Left cardiac atrium (tissue), 4 donors: ENCODE data around the gene ZNF423. TPM values are rescaled to one million over a fixed set of nuclear protein-coding genes. Genes with fewer than 3 reads are reported as not detected.
A peak's percentile ranks its signal among the peaks of the same experiment; 100 is the strongest.

Experiments
- ATAC-seq, 2 donors: fragments of 200-7000 bp; cut with Tn5 transposase; one replicate each; pipeline ENCODE4 v1.9.1; 2020; ENCODE audit warnings: mild to moderate bottlenecking in 2 of 2, moderate library complexity in 2 of 2
- DNase-seq: peaks from one replicate; pipeline ENCODE4 v3.0.0-alpha.2; 2020
- intact Hi-C, 2 donors: fragments of 100-400 bp; cut with DNase I; formaldehyde crosslinking; loops; one replicate each; pipeline versions ENCODE4 v1.14.1 to v1.15.1; 2022 to 2023
- total RNA-seq, 2 donors: library from RNA; stranded (reverse); fragmentation: NEBNext Ultra II Directional; extraction: Animal tissue kit (Norgen Biotek cat#: 25700); gene quantifications; one replicate each; pipeline ENCODE4 v1.2.1, GENCODE V29; 2021
- donor health status: DM: no; HTN: yes; CAD: no.
- donor health status: DM: no; HTN: yes; CAD: no; lungs with severe emphysema.
- donor health status: DM: yes; HTN: yes; CAD: no.
- donor health status: Dilated cardiomyopathy.

ZNF423 gene
- total RNA-seq, 2 donors from 2014 or later = 11.1 to 13.8 TPM

DNA sequence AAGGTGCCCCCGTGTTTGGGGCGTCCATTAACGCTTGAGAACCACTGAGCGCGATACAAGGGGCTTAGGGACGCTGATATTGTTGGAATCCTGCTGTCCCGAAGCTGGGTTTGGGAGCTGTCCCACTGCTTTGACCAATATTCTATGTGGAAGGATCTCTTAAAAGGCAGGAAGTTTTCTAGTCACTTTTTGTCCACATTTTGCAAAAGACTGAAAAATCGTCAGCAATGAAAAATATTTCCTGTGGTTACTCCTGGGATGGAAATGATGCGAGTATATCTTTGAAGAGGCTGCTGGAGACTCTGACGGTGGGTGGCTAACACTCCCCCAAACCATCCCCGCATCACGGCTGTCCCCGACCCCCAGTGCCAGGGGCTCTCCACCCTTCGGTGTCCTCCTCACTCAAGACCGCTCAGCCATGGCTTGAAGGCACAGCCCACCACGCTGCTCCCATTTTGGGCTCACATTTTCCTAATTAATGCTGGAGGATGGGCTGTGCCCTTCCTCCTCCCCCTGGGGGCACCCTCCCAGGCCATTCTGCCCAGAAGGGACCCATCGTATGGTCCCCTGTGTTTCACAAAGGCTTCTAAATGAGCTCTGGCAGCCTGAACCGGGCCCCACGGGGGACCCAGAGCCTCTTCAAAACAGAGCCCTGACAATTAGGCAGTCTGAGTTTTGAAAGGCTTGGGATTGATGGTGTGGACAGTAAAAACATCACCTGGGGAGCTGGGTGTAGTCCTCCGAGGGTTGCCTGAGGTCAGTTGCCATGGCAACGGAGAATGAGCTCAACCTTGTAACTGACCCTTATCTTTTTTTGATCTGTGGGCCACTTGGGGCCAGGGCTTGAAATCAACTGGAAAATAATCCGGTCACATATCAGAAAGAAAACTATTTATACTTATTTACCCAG lies 323.7 kb downstream of the ZNF423 start:
- ATAC-seq (no peak), DNase-seq (no peak)
- intact Hi-C loops = no loop called here

DNA sequence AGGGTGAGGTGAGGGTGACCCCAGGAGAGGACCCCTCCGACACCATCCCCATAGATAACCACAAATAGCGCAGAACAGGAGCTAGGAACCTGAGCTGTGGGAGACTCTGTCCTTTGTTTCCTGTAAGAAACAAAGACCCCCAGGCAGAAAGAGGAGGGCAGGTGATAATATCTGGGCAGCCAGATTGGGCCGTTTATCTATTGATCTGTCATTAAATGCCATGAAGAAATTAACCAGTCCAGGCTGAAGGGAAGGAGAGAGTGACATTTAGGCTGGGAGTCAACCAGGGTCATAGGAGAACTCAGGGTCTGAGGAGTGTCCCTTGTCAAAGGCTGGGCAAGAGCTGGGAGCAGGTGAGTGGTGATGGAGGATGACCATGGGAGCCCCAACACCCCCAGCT lies 324.5 kb downstream of the ZNF423 start:
- intact Hi-C loops = no loop called here
- ATAC-seq (no peak), DNase-seq (no peak)

DNA sequence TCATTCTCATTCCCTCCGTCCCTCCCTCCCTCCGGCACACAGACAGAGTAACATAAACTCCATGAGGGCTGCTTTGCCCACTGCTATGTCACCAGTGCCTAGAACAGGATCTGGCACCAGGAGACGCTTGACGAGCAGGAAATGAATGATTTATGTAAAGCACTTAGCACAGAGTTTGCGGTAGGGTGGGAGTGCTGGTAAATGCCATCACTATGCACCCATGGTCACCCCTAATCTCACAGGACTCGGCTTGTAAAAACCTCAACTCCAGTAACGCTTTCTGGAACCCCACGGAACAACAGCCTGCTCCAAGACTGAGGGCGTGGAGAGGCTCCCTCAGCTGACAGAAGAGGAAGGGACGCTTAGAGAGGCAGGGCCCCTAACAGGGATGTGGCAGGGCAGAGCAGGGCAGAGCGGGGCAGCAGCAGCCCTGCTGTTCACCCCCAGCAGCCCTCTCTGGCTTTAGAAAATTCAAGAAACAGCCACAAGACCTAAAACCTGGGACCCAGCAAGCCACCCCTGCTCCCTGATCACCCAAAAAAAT lies 325.4 kb downstream of the ZNF423 start:
- intact Hi-C loops = no loop called here
- no peak for ATAC-seq
- DNase-seq = no peak

DNA sequence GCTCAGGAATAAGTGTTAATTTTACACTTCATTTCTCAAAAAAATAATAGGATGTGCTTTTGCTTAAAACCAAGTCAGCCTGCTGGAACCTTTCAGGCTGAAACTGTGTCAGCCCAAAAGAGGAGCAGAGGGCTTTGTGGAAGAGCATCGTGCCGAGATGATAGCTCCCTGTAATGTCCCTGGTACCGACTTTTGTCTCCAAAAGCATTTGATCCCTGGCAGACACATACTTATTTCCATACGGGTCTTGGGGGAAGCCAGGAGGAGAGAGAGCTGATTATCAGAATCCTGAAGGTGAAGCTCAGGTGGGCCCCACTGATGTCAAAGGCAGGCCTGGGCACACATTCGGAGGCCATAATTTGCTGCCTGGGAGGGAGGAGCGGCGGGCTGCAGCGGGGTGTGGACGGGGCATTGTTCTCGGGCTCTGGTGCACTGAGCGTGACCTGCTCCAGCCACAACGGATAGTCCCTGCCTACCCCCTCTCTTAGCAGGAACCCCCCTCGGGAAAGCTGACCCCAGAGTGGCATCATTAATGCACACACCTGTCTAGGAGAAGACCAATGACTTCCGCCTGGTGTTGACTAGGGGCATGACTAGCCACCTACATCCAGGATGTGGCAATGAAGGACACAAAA lies 326.4 kb downstream of the ZNF423 start:
- intact Hi-C loops = no loop called here
- DNase-seq = no peak
- no peak for ATAC-seq

DNA sequence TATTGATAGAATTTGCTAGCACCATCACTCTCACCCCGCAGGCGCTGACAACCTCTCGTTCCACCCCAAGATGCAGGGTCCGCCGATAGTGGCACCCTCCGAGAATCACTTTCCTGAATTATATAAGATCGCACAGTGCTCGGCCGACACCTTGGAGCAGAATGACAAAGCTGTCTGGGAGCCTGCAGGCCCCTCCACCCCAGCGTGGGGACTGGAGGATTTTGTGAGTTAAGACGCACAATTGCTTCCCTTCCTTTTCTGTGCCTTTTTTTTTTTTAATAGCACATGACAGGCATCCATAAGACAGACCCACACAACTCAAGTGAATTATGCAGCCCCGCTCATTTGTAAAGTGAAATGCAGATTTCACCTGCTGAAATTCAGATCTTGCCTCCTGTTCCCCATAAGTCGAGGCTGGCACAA lies 327.0 kb downstream of the ZNF423 start:
- no peak for ATAC-seq
- intact Hi-C loops = no loop called here

DNA sequence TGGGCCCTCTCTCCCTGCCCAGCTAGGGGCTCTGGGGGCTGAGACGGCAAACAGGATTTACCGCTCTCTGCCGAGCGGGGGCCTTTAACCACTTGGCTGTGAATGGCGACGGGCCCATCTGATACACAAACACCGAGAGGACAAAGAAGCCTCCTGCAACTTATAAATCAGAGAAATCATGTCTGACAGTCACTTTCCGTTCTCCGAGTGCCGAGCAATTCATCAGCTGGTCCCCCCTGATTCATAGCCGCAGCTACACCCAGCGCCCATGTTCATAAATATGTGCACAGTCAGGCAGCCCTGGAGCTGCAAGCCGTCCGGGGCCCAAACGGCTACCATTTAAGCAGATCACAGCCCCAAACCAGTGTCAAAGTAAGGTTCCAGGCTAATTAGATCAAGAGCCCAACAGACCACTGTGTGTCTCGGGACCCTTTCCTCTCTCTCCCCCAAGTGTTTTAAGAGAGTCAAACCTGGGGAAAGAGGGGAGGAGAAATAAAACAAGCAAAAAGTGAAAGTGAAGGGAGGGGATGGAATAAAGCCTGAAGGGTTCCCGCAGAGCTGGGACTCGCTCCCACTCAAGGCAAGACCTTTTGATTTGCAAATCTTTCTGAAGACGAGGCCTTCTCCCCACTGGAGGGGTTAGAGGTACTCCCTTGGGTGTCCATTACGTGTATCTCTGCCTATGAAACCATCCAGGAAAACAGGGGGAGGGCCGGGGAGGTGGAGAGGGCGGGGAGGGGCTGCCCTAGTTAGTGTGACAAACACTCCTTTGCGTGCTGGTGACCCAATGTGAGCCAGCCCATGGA lies 327.6 kb downstream of the ZNF423 start:
- intact Hi-C loops = no loop called here
- peak; percentile 41 for DNase-seq
- ATAC-seq = peak; percentile 25 to 57

More for the DNA sequence above, 327.0 kb downstream of the ZNF423 start:
- DNase-seq = no peak

DNA sequence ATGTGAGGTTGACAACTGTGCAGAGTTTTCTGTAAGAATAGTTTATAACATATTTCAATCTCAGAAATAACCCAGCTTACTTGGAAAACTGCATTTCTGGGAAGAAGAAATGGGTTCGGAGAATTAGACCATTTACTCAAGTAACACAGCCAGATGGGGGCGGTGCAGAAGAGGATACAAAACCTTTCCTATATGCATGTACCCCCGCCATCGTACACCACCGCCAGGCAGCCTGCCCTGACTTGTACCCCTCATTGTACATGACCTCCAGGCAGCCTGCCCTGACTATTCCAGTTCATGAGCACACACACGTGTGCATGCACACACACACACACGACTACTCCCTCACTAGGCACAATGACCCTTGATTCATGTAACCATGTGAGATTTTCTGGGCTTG lies 328.3 kb downstream of the ZNF423 start:
- DNase-seq = no peak
- intact Hi-C loops = no loop called here
- ATAC-seq = no peak

DNA sequence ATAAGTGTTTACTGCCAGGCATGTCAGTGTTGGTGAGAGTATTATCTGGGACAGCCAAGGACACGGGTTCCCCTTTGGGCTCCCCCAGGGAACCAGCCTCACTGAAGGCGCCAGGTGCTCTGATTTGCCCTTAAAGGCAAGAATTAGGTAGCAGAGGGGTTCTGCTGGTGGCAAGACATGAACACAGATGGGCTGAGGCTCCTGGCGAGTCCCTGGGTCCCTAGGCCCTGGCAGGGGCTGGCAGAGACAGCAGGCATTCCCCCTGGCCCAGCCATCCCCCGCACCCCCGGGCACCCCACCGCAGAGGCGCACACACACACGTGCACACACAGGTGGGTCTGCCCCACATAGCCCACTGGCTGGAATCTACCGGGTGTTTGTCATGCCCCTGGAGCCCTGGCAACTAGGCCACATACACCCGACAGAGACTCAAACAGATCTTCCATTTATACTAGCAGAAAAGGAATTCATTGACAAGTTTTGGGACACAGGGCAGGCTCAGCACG lies 329.0 kb downstream of the ZNF423 start:
- intact Hi-C loops = no loop called here
- ATAC-seq = no peak
- no peak for DNase-seq

DNA sequence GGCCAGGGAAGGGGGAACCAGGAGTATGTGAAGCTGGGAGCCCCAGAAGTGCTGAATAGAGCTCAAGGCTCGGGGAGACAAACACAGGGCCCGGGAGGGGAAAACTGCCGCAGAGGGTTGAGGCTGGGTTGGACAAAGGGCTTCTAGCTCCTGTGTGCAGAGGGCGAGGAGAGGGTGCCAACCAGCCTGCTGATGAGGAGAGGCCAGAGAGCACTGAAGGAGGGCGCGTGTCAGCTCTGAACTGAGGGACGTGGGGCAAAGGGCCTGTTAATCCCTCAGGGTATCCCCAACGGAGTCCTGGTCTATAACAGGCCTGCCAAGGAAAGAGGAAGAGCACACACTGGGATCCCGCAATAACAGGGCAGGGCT lies 331.0 kb downstream of the ZNF423 start:
- DNase-seq = no peak
- ATAC-seq = peak in 1 of 2 donors; percentile 61
- intact Hi-C loops = no loop called here

DNA sequence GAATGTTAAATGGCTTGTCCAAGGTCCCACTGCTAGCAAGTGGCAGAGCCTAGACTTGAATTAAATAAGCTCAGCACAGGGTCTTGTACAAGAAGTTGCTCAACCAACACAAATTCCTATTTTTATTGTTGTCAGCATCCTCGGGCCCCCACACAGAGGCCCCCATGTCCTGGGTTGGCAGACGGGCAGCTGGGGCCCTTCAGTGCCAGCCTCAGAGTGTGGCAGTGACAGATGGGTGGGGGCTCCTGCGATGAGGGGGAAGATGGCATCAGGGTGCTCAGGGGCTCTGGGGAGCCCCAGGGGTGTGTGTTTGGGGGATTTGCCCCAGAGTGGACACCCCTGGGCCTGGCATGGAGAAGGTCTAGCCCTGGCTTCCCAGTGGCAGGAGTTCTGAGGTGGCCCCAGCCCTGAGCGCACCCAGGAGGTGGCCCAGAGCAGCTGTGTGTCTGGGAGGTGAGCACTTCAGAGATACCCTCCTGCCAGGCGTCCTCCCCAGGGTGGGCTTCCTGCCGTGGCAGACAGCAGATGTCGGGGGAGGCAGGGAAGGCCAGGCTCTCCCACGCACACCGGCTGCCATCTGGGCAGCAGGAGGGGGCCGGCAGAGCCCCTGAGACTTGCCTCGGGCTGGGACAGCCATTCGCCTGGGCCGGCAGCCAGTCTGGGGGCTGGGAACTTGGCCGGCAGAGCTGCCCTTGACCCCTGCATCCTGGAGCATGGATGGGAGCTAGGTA lies 331.5 kb downstream of the ZNF423 start:
- intact Hi-C loops = no loop called here
- ATAC-seq = no peak
- no peak for DNase-seq

DNA sequence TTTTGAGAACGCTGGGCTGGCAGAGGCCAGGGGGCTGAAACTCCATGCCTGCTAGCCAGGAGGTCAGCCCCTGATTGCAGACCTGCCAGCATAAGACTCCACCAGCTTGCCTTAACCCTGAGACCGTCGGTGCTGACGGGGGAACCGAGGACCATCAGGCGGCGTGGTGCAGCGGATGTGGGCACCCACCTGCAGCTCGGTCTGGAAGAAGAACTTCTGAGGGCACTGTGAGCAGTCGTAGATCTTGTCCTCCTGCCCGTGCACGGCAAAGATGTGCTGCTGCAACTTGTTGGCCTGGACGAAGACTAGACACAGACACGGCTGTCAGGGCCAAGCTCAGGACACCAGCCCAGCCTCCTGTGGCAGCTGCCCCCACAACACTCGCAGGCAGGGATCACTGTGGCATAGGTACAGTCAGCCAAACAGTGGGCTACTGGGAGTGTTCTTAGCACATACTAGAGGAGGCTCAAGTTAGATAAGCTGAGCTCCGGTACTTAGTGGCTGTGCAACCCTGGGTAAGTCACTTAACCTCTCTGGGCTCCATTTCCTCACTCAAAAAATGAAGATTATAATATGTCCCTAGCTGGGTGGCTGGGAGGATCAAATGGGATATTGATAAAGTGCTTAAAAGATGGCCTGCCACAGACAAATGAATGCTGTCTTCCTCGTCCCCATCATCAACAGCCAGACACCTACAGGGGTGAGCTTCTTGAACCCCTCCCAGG lies 332.3 kb downstream of the ZNF423 start:
- intact Hi-C loops = no loop called here
- DNase-seq (no peak), ATAC-seq (no peak)

DNA sequence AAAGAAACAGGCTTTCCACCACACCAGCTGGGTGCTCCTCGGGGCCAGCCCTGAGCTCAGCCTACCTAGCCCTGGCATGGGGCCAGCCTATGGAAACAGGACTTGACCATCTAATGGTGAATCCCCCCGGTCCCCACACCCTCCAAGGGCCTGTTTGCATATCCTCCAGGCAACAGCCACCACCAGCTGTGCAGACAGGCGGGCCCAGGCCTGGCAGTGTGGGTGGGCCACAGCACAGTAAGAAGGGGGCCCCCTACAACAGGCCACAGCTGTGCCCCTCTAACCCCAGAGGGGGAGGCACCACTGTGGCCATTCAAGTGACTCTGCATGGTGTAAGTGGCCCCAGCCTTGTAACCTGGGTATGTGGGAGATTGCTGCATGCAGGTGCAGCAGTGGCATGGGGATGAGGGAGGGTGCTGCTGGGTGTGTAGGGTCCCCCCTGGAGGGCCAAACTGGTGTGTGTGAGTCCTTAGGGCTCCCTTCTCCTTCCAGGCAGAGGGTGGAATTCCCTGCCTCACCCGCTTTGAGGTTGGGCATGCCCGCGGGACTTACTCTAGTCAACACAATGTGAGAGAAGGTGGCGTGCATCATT lies 334.1 kb downstream of the ZNF423 start:
- DNase-seq (no peak), ATAC-seq (no peak)
- intact Hi-C loops = no loop called here

DNA sequence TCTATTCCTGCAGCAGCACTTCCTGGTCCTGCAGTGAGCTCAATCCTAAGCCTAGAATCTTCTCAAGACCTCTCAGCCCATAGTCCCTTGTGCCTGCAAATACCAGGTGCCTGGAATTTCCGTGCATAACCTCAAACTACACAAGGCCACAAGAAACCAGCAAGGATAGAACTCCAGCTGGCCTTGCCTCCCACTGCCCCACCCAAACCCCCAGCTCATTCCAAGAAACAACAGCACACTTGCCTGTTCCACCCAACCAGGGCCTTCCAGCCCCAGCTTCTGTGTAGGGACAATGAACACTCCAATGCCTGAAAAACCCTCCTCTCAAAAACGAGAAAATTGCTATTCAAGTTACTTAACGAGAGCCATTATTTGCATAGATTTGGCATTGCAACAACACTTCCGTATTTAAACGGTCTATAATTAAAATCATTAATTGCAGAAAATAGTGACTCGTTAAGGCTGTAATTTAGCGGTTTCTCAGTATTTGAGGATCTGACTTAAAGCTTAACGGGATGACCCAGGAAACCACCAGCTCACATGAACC lies 335.3 kb downstream of the ZNF423 start:
- intact Hi-C loops = no loop called here
- ATAC-seq = no peak
- no peak for DNase-seq

DNA sequence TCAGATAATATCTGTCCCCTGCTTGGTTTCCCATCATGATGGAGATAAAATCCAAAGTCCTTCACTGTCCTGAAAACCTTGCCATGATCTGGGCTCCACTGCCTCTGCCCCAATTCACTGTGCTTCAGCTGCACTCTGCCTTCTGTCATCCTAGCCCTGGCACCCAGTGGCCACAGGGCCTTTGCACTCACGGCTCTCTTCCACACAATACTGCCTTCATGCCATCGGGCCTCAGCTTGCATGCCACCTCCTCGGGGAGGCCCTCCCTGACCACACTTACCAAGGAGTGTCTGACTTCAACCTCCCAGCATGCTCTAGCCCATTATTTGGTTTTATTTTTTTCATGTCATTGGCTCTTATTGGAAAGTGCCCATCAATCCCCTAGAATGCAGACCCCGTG lies 336.2 kb downstream of the ZNF423 start:
- intact Hi-C loops = no loop called here
- no peak for ATAC-seq
- no peak for DNase-seq

DNA sequence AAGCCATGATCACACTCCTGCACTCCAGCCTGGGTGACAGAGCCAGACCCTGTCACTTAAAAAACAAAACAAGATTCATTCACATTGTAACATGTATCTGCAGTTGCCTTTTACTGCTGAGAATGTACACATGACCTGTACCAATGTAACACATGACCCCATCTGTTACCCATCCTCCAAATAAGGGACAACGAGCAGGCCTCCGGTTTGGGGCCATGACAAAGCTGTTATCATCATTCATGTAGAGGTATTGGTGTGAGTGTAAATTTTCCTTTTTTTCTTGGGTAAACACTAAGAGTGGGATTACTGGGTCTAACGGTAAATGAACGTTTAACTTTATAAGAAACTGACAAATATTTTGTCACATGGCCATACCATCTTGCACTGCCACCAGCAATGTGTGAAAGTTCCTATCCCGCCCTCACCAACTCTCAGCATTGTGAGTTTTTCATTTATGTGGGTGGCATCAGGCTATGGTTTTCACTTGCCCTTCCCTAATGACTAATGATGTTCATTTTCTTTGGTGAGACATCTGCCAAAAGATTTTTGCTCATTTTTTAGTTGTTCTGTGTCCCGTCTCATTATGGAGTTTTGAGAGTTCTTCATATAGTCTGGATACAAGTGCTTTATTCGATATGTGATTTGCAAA lies 336.8 kb downstream of the ZNF423 start:
- DNase-seq (no peak), ATAC-seq (no peak)
- intact Hi-C loops = no loop called here

DNA sequence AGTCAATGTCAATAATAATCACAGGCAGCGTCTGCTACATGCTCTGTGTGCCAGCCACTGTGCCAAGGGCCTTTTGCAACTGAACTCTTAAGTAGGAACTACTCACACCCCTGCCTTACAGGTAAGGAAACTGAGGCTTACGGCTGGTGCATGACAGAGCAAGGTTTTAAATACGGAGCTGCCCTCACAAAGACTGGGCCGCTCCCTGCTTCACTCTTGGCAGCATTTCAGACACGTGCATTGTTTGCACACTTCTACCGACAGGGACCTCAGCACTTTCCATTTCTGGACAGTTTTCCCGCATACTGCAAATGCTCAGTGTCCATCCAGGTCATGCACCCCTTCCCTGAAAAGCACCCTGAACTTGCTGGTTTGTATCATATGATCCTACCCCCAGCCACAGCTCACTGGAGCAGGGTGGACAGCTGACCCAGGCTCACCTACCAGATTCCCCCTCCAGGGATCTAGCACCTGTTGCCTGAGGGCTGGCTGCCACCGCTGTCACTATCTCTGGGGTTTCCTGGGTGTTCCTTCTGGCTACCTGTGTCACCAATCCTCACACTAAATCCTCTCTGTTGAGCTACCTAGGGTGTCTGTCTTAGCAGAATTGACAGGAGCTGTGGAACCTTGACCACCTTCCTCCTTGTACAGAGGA lies 339.4 kb downstream of the ZNF423 start:
- ATAC-seq (no peak), DNase-seq (no peak)
- intact Hi-C loops = no loop called here

DNA sequence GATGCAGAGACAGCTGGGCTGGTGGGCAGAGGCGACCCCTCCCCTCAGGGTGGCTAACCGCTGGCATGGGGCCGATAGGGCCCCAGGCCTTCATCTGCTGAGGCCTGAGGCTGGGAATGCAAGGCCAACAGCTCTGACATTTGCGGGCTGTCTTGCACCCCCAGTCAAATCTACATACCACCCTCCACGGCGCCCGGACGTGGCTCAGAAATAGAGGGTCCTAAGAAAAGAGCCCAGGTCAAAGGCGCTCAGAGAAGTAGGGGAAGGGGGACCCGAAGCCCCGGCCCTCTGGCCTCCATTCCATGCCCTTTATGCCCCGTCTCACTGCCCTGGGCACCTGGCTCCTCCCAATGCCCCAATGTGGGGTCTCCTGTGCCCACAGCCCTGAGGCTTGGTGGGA lies 340.1 kb downstream of the ZNF423 start:
- ATAC-seq = no peak
- DNase-seq = no peak

More for the DNA sequence above, 340.1 kb downstream of the ZNF423 start:
- intact Hi-C loops = no loop called here
